ENCODE data around the gene SLC22A1.
A peak's percentile ranks its signal among the peaks of the same experiment; 100 is the strongest.

The SLC22A1 gene

GRCh38 chr6:160141001-160141726 lies 19.5 kb downstream of the SLC22A1 start:
- peak; percentile 48 for DNase-seq (ENCODE audit: low read depth)
- no peak overlapping the region for H3K4me3 ChIP-seq (ENCODE audit: low read length)
- no peak for TF ChIP-seq CTCF (conservative IDR thresholded peaks at IDR 0.05; ENCODE audit: low read length)

GRCh38 chr6:160142115-160142715 lies 20.6 kb downstream of the SLC22A1 start:
- no peak overlapping the region for H3K4me3 ChIP-seq (ENCODE audit: low read length)
- TF ChIP-seq CTCF (conservative IDR thresholded peaks at IDR 0.05; ENCODE audit: low read length) = no peak
- no peak for DNase-seq (ENCODE audit: low read depth)

- TF ChIP-seq CTCF (conservative IDR thresholded peaks at IDR 0.05; ENCODE audit: low read length) = no peak
- DNase-seq (ENCODE audit: low read depth) = no peak
- no peak overlapping the region for H3K4me3 ChIP-seq (ENCODE audit: low read length)
These were observed 25.0 kb downstream of the SLC22A1 start for GRCh38 chr6:160146454-160147145.

GRCh38 chr6:160147146-160147536 lies 25.5 kb downstream of the SLC22A1 start:
- no peak for TF ChIP-seq CTCF (conservative IDR thresholded peaks at IDR 0.05; ENCODE audit: low read length)
- no peak overlapping the region for H3K4me3 ChIP-seq (ENCODE audit: low read length)
- DNase-seq (ENCODE audit: low read depth) = no peak

- no peak for DNase-seq (ENCODE audit: low read depth)
- H3K4me3 ChIP-seq (ENCODE audit: low read length) = no peak overlapping the region
- no peak for TF ChIP-seq CTCF (conservative IDR thresholded peaks at IDR 0.05; ENCODE audit: low read length)
These were observed 32.9 kb downstream of the SLC22A1 start for GRCh38 chr6:160154471-160154870.

GRCh38 chr6:160156842-160157241 lies 35.2 kb downstream of the SLC22A1 start:
- peak; percentile 44 for DNase-seq (ENCODE audit: low read depth)
- H3K4me3 ChIP-seq (ENCODE audit: low read length) = no peak overlapping the region
- no peak for TF ChIP-seq CTCF (conservative IDR thresholded peaks at IDR 0.05; ENCODE audit: low read length)
